Progenitor cell of endocrine pancreas (in vitro differentiated cells): ENCODE measurements around the gene TRHDE. TPM values are rescaled to one million over a fixed set of nuclear protein-coding genes. Genes with fewer than 3 reads are reported as not detected.

Source experiments
- DNase-seq: peaks from one replicate; pipeline ENCODE4 v3.0.0; 2021; ENCODE audit warnings: low spot score; ENCODE audit not compliant: unreplicated experiment
- H3K27ac Mint-ChIP-seq: 2 replicates; pipeline ENCODE4 v1.8.0; 2021; ENCODE audit warnings: mild to moderate bottlenecking, moderate library complexity, mixed read lengths
- H3K27me3 Mint-ChIP-seq: 2 replicates; pipeline ENCODE4 v1.8.0; 2021; ENCODE audit warnings: mixed read lengths
- H3K36me3 Mint-ChIP-seq: 2 replicates; pipeline ENCODE4 v1.8.0; 2022; ENCODE audit warnings: mixed read lengths; ENCODE audit not compliant: insufficient read depth
- H3K4me1 Mint-ChIP-seq: 2 replicates; pipeline ENCODE4 v1.8.0; 2021; ENCODE audit warnings: low read depth, mixed read lengths
- H3K4me3 Mint-ChIP-seq: 2 replicates; pipeline ENCODE4 v1.8.0; 2021; ENCODE audit warnings: low read depth, mild to moderate bottlenecking, moderate library complexity, mixed read lengths
- H3K9me3 Mint-ChIP-seq: 2 replicates; pipeline ENCODE4 v1.8.0; 2021; ENCODE audit warnings: low read depth, mixed read lengths
- total RNA-seq: library from RNA; stranded (reverse); gene quantifications from 2 replicates; pipeline ENCODE4 v1.2.1, GENCODE V29; 2021
- TF ChIP-seq, protein P1 (sequence below): fragments of 200-600 bp; sonication (generic); IDR thresholded peaks from one replicate; pipeline ENCODE4 v1.5.0; 2021; ENCODE audit warnings: antibody characterized with exemption, mild to moderate bottlenecking; ENCODE audit not compliant: unreplicated experiment

TRHDE gene
- total RNA-seq, 1 donor from 2014 or later: 2.7 TPM

DNA sequence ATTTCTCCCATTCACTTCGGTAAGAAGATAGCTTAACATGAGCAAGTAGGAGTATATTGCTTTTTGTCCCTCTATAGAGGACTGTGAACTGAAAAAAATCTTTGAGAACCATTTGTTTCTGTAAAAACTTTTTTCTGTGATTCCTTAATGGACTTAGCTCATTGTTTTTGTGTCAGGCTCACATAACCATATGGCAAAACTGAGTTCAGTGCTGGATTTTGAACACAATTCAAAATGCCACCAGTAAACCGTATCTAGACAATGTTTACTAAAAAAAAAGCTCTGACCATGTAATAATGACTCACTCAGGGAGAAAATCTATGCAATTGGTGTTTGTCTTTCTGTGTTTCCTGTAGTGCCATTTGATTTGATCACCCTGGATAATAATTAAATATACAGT is 5.2 kb downstream of the TRHDE start:
- TF ChIP-seq, protein P1, sequence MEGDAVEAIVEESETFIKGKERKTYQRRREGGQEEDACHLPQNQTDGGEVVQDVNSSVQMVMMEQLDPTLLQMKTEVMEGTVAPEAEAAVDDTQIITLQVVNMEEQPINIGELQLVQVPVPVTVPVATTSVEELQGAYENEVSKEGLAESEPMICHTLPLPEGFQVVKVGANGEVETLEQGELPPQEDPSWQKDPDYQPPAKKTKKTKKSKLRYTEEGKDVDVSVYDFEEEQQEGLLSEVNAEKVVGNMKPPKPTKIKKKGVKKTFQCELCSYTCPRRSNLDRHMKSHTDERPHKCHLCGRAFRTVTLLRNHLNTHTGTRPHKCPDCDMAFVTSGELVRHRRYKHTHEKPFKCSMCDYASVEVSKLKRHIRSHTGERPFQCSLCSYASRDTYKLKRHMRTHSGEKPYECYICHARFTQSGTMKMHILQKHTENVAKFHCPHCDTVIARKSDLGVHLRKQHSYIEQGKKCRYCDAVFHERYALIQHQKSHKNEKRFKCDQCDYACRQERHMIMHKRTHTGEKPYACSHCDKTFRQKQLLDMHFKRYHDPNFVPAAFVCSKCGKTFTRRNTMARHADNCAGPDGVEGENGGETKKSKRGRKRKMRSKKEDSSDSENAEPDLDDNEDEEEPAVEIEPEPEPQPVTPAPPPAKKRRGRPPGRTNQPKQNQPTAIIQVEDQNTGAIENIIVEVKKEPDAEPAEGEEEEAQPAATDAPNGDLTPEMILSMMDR: no peak

GRCh38 chr12:72278894-72279293 is 6.7 kb downstream of the TRHDE start:
- Mint-ChIP-seq H3K27ac (no peak overlapping the region), H3K36me3 (no peaks in the 10 kb centered on the region), H3K4me1 (peaks cover 10% of the 10 kb centered on the region), H3K9me3 (no peaks in the 10 kb centered on the region), H3K4me3 (no peak overlapping the region), H3K27me3 (peaks cover 33% of the 10 kb centered on the region)
- DNase-seq: no peak
- TF ChIP-seq, protein P1: no peak

More for the DNA sequence above, 5.2 kb downstream of the TRHDE start:
- no peak for DNase-seq
- no peak overlapping the region for H3K27ac Mint-ChIP-seq
- no peaks in the 10 kb centered on the region for H3K36me3 Mint-ChIP-seq
- no peak overlapping the region for H3K4me3 Mint-ChIP-seq
- H3K4me1 Mint-ChIP-seq: peaks cover 12% of the 10 kb centered on the region
- peaks cover 42% of the 10 kb centered on the region for H3K27me3 Mint-ChIP-seq
- H3K9me3 Mint-ChIP-seq: no peaks in the 10 kb centered on the region

DNA sequence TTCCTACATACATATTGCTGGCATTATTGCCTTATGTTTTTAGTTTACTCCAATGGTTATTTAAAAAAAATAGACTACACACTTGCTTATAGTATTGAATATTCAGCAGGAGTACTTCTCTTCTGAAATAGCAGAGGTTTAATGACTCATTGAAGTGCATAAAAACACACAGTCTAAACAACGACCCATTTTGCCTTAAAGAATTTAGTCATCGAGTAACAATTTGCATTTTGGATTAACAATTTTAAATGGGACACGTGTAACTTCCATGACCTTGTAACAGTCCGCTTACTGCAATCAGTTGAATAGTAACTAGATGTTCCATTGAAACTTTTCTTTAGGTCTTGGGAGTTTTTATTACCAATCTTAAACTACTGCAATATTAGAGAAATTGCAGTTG is 9.0 kb downstream of the TRHDE start:
- Mint-ChIP-seq H3K27me3 (peaks cover 15% of the 10 kb centered on the region), H3K36me3 (no peaks in the 10 kb centered on the region), H3K27ac (no peak overlapping the region), H3K4me3 (no peak overlapping the region), H3K4me1 (peaks cover 10% of the 10 kb centered on the region), H3K9me3 (peaks cover 3% of the 10 kb centered on the region)
- TF ChIP-seq, protein P1: no peak
- no peak for DNase-seq

DNA sequence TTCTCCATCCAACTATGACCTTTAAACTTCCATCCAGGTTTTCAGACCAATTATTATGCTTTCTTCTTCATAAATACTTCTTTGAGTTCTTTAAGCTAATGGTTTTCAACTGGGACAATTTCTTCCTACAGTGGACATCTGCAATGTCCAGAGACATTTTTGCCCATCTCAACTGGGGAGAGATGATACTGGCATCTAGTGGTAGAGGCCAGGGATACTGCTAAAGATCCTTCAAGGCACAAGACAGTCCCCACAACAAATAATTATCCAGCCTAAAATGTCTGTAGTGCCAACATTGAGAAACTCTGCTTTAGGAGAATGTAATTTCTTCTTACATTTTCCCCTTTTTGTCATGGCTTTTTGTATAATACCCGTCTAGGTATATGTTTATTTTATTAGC is 10.6 kb downstream of the TRHDE start:
- Mint-ChIP-seq H3K27ac (no peak overlapping the region), H3K4me3 (no peak overlapping the region), H3K27me3 (peaks cover 3% of the 10 kb centered on the region), H3K4me1 (peaks cover 2% of the 10 kb centered on the region), H3K36me3 (peaks cover 1% of the 10 kb centered on the region), H3K9me3 (peaks cover 8% of the 10 kb centered on the region)
- TF ChIP-seq, protein P1: peak; percentile 32
- no peak for DNase-seq

DNA sequence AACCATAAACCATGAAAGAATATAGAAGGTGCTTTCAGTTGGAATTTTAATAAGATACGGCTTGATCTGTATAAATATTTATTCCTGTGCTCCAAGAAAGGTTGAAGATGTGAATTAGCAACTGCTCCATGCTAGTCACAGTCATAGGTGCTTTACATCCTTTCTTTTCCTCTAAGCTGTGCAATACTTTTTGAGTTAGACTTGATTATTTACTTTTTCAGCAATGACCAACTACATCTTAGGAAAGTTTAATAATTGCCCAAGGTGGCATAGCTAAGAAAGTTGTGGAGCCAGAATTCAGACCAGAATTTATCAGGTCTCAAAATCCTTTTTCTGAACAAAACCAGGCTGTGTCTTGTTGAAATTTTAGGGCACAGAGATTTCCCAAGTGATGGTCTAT is 13.7 kb downstream of the TRHDE start:
- H3K4me3 Mint-ChIP-seq: no peak overlapping the region

More for the DNA sequence above, 13.7 kb downstream of the TRHDE start:
- H3K27me3 Mint-ChIP-seq: no peaks in the 10 kb centered on the region
- peaks cover 1% of the 10 kb centered on the region for H3K36me3 Mint-ChIP-seq
- H3K9me3 Mint-ChIP-seq: peaks cover 8% of the 10 kb centered on the region
- TF ChIP-seq, protein P1: no peak
- peaks cover 1% of the 10 kb centered on the region for H3K4me1 Mint-ChIP-seq
- DNase-seq: no peak
- no peak overlapping the region for H3K27ac Mint-ChIP-seq
